HL-60 (cell line): ENCODE results near the gene NMBR.
"Not testable (repeated sequence)": the region's sequence is repeated elsewhere in the genome, so short reads cannot be mapped to it uniquely, and the experiment has no call there.

Source experiments
- DNase-seq, 2 experiments: peaks; one replicate each; pipeline ENCODE4 v3.0.0-alpha.2; 2010 to 2020; ENCODE audit warnings: low read depth in 1 of 2, low spot score in 1 of 2
- H3K27ac ChIP-seq: fragments of 250-450 bp; sonication (Bioruptor Pico); replicated peaks from 2 replicates; pipeline ENCODE4 v1.5.1; 2020; ENCODE audit warnings: mild to moderate bottlenecking, moderate library complexity
- H3K27me3 ChIP-seq: fragments of 250-450 bp; sonication (Bioruptor Pico); 2 replicates; pipeline ENCODE4 v1.5.1; 2021; ENCODE audit warnings: mild to moderate bottlenecking, moderate library complexity; ENCODE audit not compliant: insufficient read depth, poor library complexity, severe bottlenecking
- H3K4me3 ChIP-seq: replicated peaks from 2 replicates; pipeline ENCODE4 v1.5.1; 2011; ENCODE audit warnings: mild to moderate bottlenecking, control low read depth, low read length; ENCODE audit not compliant: insufficient read depth
- GABPA ChIP-seq: IDR thresholded peaks from 2 replicates; pipeline ENCODE4 v1.6.1; 2012; ENCODE audit warnings: low read depth
- POLR2AphosphoS5 ChIP-seq: IDR thresholded peaks from 2 replicates; pipeline ENCODE4 v1.6.1; 2012; ENCODE audit warnings: low read depth
- REST ChIP-seq: IDR thresholded peaks from 2 replicates; pipeline ENCODE4 v1.6.1; 2012; ENCODE audit warnings: low read depth; ENCODE audit not compliant: insufficient replicate concordance
- SPI1 ChIP-seq: IDR thresholded peaks from 2 replicates; pipeline ENCODE4 v1.6.1; 2012; ENCODE audit warnings: low read depth, mild to moderate bottlenecking, borderline replicate concordance
- TF ChIP-seq, protein P1 (sequence below): IDR thresholded peaks from one replicate; pipeline ENCODE4 v1.5.1; 2011; ENCODE audit warnings: low read length, control low read depth, inconsistent platforms; ENCODE audit not compliant: insufficient read depth

The NMBR gene

DNA sequence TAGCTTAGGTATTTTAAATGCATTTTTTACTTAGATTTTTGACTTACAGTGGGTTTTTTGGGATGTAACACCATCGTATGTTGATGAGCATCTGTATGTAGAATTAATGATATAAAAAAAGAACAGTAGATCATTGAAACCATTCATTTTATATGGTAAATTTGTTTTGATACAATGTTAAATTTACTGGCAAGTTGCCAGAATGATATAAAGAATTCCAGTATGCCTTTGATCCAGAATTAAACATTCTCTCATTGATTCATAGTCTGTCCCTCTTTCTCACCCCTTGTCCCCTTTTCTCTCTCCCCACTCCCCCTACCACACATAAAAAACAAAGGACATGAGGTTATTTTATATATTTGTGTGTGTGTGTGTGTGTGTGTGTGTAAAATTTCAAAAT, 45.4 kb upstream of the NMBR start:
- H3K27me3 ChIP-seq, result no peaks in the 10 kb centered on the region
- TF ChIP-seq SPI1 (no peak), REST (no peak), POLR2AphosphoS5 (no peak), GABPA (no peak)
- TF ChIP-seq, protein P1, sequence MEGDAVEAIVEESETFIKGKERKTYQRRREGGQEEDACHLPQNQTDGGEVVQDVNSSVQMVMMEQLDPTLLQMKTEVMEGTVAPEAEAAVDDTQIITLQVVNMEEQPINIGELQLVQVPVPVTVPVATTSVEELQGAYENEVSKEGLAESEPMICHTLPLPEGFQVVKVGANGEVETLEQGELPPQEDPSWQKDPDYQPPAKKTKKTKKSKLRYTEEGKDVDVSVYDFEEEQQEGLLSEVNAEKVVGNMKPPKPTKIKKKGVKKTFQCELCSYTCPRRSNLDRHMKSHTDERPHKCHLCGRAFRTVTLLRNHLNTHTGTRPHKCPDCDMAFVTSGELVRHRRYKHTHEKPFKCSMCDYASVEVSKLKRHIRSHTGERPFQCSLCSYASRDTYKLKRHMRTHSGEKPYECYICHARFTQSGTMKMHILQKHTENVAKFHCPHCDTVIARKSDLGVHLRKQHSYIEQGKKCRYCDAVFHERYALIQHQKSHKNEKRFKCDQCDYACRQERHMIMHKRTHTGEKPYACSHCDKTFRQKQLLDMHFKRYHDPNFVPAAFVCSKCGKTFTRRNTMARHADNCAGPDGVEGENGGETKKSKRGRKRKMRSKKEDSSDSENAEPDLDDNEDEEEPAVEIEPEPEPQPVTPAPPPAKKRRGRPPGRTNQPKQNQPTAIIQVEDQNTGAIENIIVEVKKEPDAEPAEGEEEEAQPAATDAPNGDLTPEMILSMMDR, result no peak
- DNase-seq, result no peak
- no peak overlapping the region for H3K27ac ChIP-seq
- no peak overlapping the region for H3K4me3 ChIP-seq

- no peak overlapping the region for H3K27ac ChIP-seq
- H3K4me3 ChIP-seq, result no peak overlapping the region
- H3K27me3 ChIP-seq, result no peaks in the 10 kb centered on the region
- DNase-seq, result no peak
- TF ChIP-seq REST, result no peak
- TF ChIP-seq, protein P1, result no peak
- TF ChIP-seq POLR2AphosphoS5, result no peak
- TF ChIP-seq SPI1, result no peak
- no peak for TF ChIP-seq GABPA
These were observed 42.1 kb upstream of the NMBR start for GRCh38 chr6:142189057-142189456.

GRCh38 chr6:142188341-142188740, 41.4 kb upstream of the NMBR start:
- not testable (repeated sequence) for H3K27me3 ChIP-seq, H3K4me3 ChIP-seq, DNase-seq, H3K27ac ChIP-seq

- no peak for DNase-seq
- no peak for TF ChIP-seq REST
- TF ChIP-seq, protein P1, result no peak
- no peak for TF ChIP-seq SPI1
- TF ChIP-seq GABPA, result no peak
- no peak for TF ChIP-seq POLR2AphosphoS5
- no peaks in the 10 kb centered on the region for H3K27me3 ChIP-seq
These were observed 40.3 kb upstream of the NMBR start for GRCh38 chr6:142187209-142187608.

More at GRCh38 chr6:142187209-142187608, 40.3 kb upstream of the NMBR start:
- no peak overlapping the region for H3K27ac ChIP-seq
- H3K4me3 ChIP-seq, result no peak overlapping the region
